ENCODE results near the gene IL10RA. TPM values are rescaled to one million over a fixed set of nuclear protein-coding genes. Genes with fewer than 3 reads are reported as not detected.

The IL10RA gene
- total and polyA plus RNA-seq, 2 experiments from 2014 or later: 0.10 TPM; not detected in 1

DNA sequence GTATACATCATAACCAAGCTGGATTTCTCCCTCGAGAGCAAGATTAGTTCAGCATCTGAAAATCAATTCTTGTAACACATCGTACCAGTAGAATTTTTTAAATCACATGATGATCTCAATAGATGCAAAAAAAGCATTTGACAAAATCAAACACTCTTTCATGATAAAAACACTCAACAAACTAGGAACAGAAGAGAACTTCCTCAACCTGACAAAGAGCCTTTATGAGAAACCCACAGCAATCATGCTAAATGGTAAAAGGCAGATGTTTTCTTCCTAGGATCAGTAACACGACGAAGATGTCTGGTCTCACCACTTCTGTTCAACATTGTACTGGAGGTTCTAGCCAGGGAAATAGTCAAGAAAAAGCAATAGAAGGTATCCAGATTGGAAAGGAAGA lies 56.6 kb downstream of the IL10RA start:
- H3K4me2 ChIP-seq: no peak overlapping the region
- no peaks in the 10 kb centered on the region; the same call in 1 of the 2 replicates for H4K20me1 ChIP-seq (replicated peaks; ENCODE audit: insufficient read depth)
- H3K27ac Mint-ChIP-seq: no peak overlapping the region
- H3K9me3 Mint-ChIP-seq: no peaks in the 10 kb centered on the region
- H2AFZ ChIP-seq: no peak overlapping the region
- H3K4me1 ChIP-seq (ENCODE audit: insufficient read depth): no peaks in the 10 kb centered on the region
- no peaks in the 10 kb centered on the region for H3K79me2 ChIP-seq (replicated peaks; ENCODE audit: insufficient read depth)
- DNase-seq (ENCODE audit: low spot score): no peak
- no peak overlapping the region for H3K27ac ChIP-seq (ENCODE audit: low read depth)
- H3K4me1 Mint-ChIP-seq: no peaks in the 10 kb centered on the region
- no peak for ATAC-seq
- no peaks in the 10 kb centered on the region for H3K36me3 Mint-ChIP-seq (ENCODE audit: low read depth)
- no peak overlapping the region for H3K4me3 Mint-ChIP-seq
- TF ChIP-seq EZH2 (IDR thresholded peaks at IDR 0.05; ENCODE audit: low read depth, unreplicated experiment) (no peak), ZNF114 (CRISPR knock-in tag; IDR thresholded peaks at IDR 0.05) (no peak), JUNB (IDR thresholded peaks at IDR 0.05; ENCODE audit: unreplicated experiment) (no peak), NANOG (IDR thresholded peaks at IDR 0.05; ENCODE audit: borderline replicate concordance) (no peak), POLR2AphosphoS5 (IDR thresholded peaks at IDR 0.05; ENCODE audit: low read depth) (no peak), CREB1 (CRISPR knock-in tag; IDR thresholded peaks at IDR 0.05; ENCODE audit: low read depth) (no peak), ZNF331 (CRISPR knock-in tag; IDR thresholded peaks at IDR 0.05; ENCODE audit: low read depth) (no peak)
- TF ChIP-seq, protein P1, sequence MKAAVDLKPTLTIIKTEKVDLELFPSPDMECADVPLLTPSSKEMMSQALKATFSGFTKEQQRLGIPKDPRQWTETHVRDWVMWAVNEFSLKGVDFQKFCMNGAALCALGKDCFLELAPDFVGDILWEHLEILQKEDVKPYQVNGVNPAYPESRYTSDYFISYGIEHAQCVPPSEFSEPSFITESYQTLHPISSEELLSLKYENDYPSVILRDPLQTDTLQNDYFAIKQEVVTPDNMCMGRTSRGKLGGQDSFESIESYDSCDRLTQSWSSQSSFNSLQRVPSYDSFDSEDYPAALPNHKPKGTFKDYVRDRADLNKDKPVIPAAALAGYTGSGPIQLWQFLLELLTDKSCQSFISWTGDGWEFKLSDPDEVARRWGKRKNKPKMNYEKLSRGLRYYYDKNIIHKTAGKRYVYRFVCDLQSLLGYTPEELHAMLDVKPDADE (IDR thresholded peaks at IDR 0.05): no peak
- TF ChIP-seq, protein P2, sequence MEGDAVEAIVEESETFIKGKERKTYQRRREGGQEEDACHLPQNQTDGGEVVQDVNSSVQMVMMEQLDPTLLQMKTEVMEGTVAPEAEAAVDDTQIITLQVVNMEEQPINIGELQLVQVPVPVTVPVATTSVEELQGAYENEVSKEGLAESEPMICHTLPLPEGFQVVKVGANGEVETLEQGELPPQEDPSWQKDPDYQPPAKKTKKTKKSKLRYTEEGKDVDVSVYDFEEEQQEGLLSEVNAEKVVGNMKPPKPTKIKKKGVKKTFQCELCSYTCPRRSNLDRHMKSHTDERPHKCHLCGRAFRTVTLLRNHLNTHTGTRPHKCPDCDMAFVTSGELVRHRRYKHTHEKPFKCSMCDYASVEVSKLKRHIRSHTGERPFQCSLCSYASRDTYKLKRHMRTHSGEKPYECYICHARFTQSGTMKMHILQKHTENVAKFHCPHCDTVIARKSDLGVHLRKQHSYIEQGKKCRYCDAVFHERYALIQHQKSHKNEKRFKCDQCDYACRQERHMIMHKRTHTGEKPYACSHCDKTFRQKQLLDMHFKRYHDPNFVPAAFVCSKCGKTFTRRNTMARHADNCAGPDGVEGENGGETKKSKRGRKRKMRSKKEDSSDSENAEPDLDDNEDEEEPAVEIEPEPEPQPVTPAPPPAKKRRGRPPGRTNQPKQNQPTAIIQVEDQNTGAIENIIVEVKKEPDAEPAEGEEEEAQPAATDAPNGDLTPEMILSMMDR (conservative IDR thresholded peaks at IDR 0.05; ENCODE audit: low read depth in 2 of 2): no peak
- TF ChIP-seq, protein P3, sequence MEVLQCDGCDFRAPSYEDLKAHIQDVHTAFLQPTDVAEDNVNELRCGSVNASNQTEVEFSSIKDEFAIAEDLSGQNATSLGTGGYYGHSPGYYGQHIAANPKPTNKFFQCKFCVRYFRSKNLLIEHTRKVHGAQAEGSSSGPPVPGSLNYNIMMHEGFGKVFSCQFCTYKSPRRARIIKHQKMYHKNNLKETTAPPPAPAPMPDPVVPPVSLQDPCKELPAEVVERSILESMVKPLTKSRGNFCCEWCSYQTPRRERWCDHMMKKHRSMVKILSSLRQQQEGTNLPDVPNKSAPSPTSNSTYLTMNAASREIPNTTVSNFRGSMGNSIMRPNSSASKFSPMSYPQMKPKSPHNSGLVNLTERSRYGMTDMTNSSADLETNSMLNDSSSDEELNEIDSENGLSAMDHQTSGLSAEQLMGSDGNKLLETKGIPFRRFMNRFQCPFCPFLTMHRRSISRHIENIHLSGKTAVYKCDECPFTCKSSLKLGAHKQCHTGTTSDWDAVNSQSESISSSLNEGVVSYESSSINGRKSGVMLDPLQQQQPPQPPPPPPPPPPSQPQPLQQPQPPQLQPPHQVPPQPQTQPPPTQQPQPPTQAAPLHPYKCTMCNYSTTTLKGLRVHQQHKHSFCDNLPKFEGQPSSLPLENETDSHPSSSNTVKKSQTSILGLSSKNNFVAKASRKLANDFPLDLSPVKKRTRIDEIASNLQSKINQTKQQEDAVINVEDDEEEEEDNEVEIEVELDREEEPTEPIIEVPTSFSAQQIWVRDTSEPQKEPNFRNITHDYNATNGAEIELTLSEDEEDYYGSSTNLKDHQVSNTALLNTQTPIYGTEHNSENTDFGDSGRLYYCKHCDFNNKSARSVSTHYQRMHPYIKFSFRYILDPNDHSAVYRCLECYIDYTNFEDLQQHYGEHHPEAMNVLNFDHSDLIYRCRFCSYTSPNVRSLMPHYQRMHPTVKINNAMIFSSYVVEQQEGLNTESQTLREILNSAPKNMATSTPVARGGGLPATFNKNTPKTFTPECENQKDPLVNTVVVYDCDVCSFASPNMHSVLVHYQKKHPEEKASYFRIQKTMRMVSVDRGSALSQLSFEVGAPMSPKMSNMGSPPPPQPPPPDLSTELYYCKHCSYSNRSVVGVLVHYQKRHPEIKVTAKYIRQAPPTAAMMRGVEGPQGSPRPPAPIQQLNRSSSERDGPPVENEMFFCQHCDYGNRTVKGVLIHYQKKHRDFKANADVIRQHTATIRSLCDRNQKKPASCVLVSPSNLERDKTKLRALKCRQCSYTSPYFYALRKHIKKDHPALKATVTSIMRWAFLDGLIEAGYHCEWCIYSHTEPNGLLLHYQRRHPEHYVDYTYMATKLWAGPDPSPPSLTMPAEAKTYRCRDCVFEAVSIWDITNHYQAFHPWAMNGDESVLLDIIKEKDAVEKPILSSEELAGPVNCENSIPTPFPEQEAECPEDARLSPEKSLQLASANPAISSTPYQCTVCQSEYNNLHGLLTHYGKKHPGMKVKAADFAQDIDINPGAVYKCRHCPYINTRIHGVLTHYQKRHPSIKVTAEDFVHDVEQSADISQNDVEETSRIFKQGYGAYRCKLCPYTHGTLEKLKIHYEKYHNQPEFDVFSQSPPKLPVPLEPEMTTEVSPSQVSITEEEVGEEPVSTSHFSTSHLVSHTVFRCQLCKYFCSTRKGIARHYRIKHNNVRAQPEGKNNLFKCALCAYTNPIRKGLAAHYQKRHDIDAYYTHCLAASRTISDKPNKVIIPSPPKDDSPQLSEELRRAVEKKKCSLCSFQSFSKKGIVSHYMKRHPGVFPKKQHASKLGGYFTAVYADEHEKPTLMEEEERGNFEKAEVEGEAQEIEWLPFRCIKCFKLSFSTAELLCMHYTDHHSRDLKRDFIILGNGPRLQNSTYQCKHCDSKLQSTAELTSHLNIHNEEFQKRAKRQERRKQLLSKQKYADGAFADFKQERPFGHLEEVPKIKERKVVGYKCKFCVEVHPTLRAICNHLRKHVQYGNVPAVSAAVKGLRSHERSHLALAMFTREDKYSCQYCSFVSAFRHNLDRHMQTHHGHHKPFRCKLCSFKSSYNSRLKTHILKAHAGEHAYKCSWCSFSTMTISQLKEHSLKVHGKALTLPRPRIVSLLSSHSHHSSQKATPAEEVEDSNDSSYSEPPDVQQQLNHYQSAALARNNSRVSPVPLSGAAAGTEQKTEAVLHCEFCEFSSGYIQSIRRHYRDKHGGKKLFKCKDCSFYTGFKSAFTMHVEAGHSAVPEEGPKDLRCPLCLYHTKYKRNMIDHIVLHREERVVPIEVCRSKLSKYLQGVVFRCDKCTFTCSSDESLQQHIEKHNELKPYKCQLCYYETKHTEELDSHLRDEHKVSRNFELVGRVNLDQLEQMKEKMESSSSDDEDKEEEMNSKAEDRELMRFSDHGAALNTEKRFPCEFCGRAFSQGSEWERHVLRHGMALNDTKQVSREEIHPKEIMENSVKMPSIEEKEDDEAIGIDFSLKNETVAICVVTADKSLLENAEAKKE (CRISPR knock-in tag; IDR thresholded peaks at IDR 0.05): no peak
- no peaks in the 10 kb centered on the region for H3F3A ChIP-seq (replicated peaks; ENCODE audit: low read depth)
- H3K4me3 ChIP-seq: no peak overlapping the region
- no peaks in the 10 kb centered on the region for H3K27me3 ChIP-seq (ENCODE audit: insufficient read depth)
- H3K27me3 Mint-ChIP-seq (ENCODE audit: insufficient read depth, low read depth, poor library complexity): no peaks in the 10 kb centered on the region
- no peaks in the 10 kb centered on the region for H3K36me3 ChIP-seq (ENCODE audit: insufficient read depth)
- no peaks in the 10 kb centered on the region for H3K9me2 ChIP-seq (ENCODE audit: insufficient read depth)
